NCI-H82 (cell line): ENCODE measurements around the gene MYO18A.

Experiments
- DNase-seq: peaks from one replicate; lab custom pipeline; 2025; lab: John Stamatoyannopoulos, UW

Gene MYO18A

GRCh38 chr17:29124135-29124924 is 55.9 kb downstream of the MYO18A start:
- peak; percentile 88 for DNase-seq

- DNase-seq, result no peak
Measured at GRCh38 chr17:29123111-29123510, 57.1 kb downstream of the MYO18A start.

- no peak for DNase-seq
Measured at GRCh38 chr17:29121442-29121841, 58.8 kb downstream of the MYO18A start.

DNA sequence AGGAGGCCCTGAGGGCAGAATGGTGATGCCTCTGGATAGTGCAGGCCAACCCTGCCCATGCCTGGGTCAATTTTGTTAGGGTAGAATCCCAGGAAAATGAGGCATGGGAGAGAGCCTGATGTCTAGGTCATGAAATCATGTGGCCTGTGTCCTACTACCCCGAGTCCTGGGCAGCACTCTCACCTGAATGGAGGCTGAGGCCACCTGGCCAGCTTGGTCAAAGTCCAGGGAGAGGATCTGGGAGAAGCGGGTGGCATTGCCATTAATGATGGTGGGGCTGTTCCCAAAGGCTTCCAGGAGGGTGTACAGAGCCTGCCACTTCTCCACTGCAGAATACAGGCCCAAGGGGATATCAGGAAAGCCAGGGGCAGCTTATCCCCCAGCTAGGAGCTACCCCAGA is 59.8 kb downstream of the MYO18A start:
- no peak for DNase-seq

GRCh38 chr17:29119265-29119664 is 60.9 kb downstream of the MYO18A start:
- no peak for DNase-seq

DNA sequence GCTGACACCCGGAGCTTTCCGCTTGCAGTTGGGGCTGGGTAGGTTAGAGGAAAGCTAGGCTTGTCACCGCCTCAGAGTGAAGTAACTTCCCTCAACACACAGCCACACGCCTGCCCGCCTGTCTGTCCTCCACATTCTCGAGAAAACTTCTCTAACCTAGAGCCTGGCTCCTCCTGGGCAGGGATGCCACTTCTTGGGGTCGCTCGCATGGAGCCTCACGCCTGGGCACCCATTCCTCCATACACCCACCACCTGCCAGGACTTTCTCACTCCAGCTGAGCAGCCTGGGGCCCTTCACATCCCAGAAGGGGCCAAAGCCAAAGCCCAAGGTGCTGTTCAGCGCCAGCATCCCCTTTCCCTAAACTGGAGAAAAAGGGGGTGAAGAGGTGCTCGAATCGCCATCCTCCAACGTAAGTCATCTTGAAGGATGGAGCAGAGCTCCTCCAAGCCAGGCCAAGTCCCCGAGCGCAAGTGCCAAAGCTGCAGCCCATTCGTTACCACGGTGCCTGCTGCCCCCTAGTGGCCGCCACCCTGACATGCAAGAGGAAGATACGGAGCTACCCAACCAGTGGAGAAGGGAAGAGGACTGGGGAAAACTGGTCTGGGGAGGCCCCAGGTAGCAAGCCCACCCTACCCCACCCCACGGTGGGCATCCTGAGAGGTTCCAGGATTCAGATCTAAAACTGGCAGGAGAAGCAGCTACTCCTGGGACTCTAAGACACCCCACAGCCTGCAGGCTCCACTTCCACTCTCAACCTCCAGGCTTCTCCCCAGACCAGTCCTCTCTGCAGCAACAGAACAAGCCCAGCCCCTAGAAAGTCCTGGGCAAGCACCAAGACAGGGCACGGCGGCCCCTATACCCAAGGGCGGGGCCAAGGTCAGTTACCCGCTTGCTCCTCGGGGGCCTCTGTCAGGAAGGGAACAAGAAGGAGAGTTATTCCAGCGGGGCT is 63.1 kb downstream of the MYO18A start:
- DNase-seq, result peak; percentile 89

GRCh38 chr17:29115961-29116803 is 64.0 kb downstream of the MYO18A start:
- peak; percentile 83 for DNase-seq

DNA sequence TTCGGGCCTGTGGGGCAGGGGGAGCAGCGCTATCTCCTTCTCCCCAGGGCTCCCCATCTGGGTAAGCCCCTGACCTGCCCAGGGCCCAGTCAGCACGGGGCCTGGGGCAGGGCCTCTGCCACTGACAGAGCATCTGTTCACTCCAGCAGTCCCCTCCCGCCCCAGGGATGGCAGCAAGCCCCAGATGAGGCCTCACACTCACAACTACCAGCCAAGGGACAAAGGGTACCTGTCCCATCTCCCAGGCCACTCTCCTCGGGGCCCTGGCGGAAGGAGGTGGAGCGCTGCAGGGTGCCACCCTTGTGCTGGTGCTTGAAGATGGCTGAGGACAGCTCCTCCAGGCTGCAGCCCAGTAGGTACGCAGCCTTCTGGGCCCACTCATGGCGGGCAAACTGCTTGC is 64.8 kb downstream of the MYO18A start:
- no peak for DNase-seq

DNA sequence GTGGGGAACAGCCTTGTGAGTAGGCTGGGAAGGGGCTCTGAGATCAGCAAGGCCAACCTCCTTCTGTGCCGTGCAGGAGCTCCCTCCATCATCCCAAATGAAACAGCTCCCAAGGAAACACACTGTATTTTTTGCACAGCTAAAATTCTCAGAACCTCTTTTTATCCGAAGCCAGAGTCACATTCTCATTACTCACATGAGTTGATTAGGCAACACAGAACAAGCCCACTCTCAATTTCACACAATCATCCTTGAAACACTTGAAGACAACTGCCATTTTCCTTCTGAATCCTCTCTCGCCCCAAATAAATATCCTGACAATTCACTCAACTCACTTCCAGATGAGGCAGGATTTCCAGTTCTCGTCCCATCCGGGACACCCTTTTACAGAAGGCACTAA is 66.1 kb downstream of the MYO18A start:
- DNase-seq, result no peak

DNA sequence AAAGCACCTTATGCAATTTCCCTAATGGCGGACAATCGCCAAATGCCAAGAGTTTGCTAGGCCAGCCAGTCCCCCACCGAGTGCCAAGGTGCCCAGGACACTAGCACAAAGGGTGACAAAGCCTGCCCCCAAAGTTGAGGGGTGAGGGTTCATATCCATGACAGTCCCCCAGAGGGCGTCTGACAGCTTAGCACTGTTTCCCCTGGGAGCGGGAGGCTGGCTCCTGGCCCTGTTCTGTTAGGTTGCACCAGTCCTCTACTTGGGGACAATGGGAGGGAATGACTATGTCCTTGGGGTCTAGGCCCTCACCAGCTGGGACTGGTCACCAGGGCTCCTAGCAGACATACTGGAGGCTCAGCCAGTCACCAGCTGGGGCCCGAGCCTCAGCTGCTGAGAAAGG is 66.9 kb downstream of the MYO18A start:
- peak; percentile 79 for DNase-seq

GRCh38 chr17:29112771-29113295 is 67.4 kb downstream of the MYO18A start:
- DNase-seq, result peak; percentile 63

DNA sequence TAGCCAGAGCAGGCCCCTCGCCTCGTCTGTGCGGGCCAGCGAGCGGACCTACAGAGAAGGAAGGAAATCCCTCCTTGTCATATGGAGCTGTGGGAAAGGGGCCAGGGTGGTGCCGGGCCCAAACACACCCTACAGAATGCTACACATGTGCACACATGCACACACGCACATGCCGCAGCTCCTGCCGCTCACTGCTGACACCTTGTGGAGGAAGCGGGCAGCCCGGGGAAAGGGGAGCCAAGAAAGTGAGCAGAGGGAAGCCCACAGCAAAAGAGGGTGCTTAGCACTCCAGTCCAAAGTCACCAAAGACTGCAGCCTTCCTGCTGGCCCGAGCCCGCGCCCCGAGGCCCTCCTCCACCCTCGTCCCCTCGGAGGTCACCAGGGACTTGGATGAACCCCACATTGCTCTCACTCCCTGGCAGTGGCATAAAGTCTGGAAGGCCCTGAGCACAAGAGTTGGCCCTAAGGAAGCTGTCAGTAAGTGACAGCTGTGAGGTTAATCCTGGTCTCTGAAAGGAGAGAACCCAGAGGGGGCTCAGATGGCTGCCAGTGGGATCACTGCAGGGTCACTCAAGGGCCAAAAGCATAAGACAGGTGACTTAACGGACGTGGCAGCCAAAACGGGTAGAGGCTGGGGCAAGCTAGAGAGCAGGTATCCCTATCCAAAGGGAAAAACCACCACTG is 68.2 kb downstream of the MYO18A start:
- DNase-seq, result peak; percentile 95

DNA sequence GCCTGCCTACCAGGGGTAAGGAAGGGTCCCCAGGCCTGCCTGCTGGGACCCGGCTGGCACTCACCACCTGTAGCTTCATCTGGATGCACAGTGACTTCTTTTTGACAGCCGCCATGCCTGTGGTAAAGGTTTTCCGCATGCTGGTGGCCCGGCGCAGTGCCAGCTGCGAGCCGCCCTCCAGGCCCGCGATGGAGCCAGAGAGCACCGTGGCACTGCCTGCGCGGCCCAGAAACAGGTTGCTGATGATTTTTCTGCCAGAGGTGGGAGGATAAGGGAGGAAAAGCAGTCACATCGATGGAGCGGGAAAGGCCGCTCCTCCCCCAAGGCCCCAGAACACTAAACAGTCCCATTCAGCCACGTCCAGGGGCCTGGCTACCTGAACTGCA is 69.8 kb downstream of the MYO18A start:
- no peak for DNase-seq

DNA sequence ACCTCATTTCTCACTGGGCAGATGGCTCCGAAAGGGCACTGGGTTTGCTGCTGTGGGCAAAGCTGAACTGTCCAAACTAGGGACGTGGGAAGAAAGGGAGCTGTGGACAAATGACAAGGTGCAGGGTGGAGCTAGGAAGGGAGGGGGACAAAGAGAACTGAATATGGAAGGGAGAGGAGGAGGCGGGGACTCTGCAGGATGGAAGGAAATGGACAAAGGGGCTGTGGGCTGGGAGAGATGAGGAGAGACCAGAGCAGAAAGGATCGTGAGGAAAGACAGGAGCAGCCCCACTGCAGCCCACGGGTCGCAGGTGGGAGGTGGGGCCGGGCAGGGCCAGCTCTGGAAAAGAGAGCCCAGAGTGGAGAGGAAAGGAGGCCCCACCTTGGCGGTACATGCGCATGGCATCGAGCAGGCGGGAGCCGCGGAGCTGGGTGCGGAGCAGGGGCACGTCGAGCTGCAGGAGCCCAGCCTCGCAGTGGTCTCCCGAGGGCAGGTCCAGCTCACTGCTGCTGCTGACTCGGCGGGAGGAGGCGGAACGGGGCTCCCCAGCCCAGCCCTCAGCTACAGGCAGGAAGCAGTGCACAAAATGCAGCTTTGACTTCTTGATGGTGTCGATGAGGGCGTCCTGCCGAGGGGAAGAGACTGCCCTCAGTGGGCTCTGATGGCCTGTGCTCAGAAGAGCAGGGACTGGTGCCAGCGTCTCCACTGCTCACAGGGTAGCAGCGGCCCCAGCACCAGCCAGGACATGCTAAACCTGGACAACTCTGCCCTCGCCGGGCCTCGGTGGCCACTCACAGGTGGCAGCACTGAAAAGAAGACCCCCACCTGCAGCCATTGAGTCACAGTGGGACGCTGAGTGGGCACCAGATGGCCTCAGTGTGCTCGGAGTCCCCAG is 70.5 kb downstream of the MYO18A start:
- DNase-seq, result no peak

DNA sequence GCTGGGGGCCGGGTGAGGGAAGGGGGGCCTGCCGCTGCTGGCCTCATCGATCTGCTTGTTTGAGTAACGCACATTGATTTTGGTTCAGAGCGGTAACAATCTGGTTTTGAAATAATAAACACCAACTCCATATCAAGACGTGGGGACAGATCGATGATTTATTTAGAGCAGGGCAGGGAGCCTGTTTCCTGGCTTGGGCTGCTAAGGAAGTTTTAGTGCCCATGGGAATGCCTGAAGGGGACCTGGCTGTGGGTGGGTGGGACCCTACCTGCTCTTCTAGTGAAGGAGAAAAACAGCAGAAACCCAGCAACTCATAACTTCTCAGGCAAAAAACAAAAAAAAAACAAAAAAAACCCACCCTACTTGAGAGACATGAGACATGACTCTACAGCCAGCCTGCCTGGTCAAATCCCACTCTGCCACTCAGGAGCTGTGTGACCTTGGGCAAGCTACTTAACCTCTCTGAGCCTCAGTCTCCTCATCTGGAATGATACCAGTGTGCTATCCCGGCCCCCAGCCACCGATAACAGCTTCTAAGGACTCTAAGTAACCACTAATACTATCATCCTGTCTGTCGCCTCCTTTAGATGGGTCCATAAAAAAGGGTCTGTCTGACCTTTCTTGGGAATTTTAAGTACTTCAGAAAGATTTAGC is 71.2 kb downstream of the MYO18A start:
- no peak for DNase-seq

GRCh38 chr17:29107933-29108822 is 72.0 kb downstream of the MYO18A start:
- no peak for DNase-seq

DNA sequence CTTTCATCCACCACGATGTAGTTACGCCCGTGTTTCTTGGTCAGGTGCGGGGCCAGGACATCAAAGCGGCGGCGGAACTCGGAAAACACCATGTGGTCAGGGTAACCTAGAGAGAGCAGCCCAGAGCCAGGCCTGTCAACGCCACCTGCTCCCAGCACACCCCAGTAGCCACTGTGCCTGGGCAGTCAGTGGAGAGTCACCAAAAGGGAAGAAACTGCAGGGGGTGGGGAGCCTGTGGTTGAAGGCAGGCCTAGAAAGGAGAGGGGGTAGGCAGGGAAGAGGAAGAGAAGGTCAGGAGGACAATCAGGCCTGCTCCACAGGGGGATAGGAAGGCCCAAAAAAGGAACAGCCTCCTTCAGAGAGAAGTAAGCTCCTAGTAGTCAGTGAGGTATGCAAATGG is 73.1 kb downstream of the MYO18A start:
- no peak for DNase-seq

- peak; percentile 40 for DNase-seq
Measured at GRCh38 chr17:29103341-29103740, 76.9 kb downstream of the MYO18A start.

- DNase-seq, result no peak
Measured at GRCh38 chr17:29102741-29103181, 77.4 kb downstream of the MYO18A start.
